ENCODE results near the gene RPA1. TPM values are rescaled to one million over a fixed set of nuclear protein-coding genes. Genes with fewer than 3 reads are reported as not detected.

Gene RPA1
- total and polyA plus RNA-seq, 12 donors: 12.9 to 109 (median 23.3) TPM

DNA sequence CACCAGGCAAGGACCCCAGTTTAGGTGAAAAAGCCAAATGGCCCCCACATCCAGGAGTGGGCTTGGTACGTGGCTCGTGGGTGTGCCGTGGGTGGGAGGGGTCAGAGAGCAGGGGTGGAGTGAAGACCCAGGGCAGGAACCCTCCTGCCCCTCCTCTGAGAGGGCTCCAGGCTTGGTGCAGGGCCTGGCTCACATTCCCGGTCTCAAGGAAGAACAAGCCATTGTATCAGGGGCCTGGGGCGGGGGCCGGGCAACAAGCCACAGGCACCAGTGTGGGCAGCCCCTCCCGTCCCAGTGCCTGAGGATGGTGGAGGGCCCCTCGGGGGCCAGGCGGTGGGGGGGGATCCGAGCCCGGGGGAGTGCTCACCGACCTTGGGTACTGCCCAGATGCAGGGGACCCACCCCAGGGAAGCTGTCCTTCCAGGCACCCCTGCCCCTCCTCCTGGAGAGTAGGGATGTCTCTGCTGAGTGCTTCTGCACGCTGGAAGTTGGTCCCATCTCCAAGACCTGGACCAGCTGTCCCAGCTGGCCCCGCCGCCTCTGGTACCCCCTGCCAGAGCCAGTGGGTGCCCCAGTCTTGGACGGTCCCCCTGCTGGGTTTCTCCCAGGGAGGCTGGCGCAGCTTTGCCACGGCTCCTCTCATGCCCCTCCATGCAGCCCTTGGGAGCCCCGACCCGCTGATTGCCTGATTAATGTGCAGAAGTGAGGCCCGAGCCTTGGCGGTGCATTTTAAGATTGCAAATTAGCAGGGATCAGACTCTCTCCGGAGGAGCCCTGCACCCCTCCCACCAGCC is 111.7 kb downstream of the RPA1 start:
- no peak for DNase-seq
- no peaks in the 10 kb centered on the region for H3K9me3 ChIP-seq (replicated peaks in 1 of 3)
- 74 to 91% (median 79%) methylated on average over 5 to 23 of the region's 23 CpGs for WGBS, 4 donors
- H3K4me3 ChIP-seq: no peak overlapping the region
- H3K36me3 ChIP-seq (replicated peaks in 1 of 2): no peaks in the 10 kb centered on the region
- peaks cover 0 to 5% of the 10 kb centered on the region in 2 donors for H3K4me1 ChIP-seq (replicated peaks in 1 of 2)
- no peaks in the 10 kb centered on the region for H3K27me3 ChIP-seq
- intact Hi-C loops (cut with DNase I): no loop called here
- TF ChIP-seq, protein P1, sequence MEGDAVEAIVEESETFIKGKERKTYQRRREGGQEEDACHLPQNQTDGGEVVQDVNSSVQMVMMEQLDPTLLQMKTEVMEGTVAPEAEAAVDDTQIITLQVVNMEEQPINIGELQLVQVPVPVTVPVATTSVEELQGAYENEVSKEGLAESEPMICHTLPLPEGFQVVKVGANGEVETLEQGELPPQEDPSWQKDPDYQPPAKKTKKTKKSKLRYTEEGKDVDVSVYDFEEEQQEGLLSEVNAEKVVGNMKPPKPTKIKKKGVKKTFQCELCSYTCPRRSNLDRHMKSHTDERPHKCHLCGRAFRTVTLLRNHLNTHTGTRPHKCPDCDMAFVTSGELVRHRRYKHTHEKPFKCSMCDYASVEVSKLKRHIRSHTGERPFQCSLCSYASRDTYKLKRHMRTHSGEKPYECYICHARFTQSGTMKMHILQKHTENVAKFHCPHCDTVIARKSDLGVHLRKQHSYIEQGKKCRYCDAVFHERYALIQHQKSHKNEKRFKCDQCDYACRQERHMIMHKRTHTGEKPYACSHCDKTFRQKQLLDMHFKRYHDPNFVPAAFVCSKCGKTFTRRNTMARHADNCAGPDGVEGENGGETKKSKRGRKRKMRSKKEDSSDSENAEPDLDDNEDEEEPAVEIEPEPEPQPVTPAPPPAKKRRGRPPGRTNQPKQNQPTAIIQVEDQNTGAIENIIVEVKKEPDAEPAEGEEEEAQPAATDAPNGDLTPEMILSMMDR (IDR thresholded peaks at IDR 0.05): no peak
- no peak for TF ChIP-seq POLR2A (IDR thresholded peaks at IDR 0.05)
- no peak overlapping the region for H3K27ac ChIP-seq

DNA sequence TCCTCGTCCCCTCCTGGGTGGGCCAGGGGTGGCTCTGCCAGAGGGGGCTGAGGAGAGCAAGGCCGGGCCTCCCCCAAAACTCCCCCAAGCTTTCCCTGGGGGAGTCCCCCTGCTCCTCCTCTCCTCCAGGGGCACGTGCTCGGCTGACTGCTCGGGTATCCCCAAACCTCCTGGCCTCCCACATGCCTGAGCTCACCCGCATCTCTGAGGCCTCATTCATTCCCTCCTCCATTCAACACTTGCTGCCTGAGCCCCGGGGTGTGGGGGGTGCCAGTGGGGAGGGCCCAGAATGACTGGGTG is 112.2 kb downstream of the RPA1 start:
- no peak overlapping the region for H3K4me3 ChIP-seq
- TF ChIP-seq, protein P1 (IDR thresholded peaks at IDR 0.05): no peak
- no peak for TF ChIP-seq POLR2A (IDR thresholded peaks at IDR 0.05)
- DNase-seq: no peak
- H3K27ac ChIP-seq: no peak overlapping the region
- 71 to 83% (median 81%) methylated on average over 1 to 7 of the region's 7 CpGs for WGBS, 4 donors
- no peaks in the 10 kb centered on the region for H3K9me3 ChIP-seq (replicated peaks in 1 of 3)
- intact Hi-C loops (cut with DNase I): no loop called here
- H3K27me3 ChIP-seq: no peaks in the 10 kb centered on the region
- no peaks in the 10 kb centered on the region for H3K36me3 ChIP-seq (replicated peaks in 1 of 2)
- H3K4me1 ChIP-seq (replicated peaks in 1 of 2): peaks cover 0 to 5% of the 10 kb centered on the region in 2 donors

DNA sequence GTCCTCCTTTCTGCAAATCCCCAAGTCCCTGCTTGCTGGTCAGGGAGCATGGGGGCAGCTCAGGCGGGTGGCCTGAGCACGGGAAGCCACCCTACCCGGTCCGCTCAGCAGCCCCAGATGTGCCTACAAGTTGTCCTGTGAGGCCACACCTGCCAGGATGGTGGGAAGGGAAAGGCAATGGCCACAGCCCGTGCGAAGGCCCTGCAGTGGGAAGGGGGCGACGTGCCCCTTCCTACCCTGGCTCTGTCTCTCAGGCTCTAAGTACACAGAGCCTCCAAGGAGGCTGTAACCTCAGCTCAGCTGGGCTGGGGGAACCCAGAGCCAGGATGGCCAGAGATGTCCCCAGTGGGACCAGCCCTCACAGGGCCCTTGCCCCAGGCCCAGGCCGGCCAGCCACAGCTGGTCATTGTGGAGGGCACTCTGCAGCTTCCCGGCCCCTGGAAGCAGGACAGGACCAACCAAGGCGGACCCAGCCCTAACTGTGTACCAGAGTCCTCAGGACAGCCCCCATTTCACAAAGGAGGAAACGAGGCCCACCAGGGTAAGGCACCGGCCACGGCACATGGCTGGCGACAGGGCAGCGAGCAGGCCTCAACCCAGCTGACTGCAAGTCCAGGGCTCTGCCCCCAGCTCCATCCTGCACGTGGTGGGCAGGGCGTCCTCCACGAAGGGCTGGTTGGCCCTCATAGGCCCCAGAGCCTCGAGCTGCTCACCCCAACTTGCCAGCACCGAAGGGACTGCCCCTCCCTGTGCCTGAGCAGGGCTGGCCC is 113.0 kb downstream of the RPA1 start:
- TF ChIP-seq, protein P1 (IDR thresholded peaks at IDR 0.05): no peak
- Histone ChIP-seq H3K36me3 (replicated peaks in 1 of 2) (no peaks in the 10 kb centered on the region), H3K4me3 (no peak overlapping the region), H3K27ac (no peak overlapping the region), H3K27me3 (no peaks in the 10 kb centered on the region), H3K9me3 (replicated peaks in 1 of 3) (no peaks in the 10 kb centered on the region), H3K4me1 (replicated peaks in 1 of 2) (peaks cover 0 to 5% of the 10 kb centered on the region in 2 donors)
- WGBS, 4 donors: 88 to 94% (median 91%) methylated on average over 3 to 21 of the region's 21 CpGs
- no peak for DNase-seq
- intact Hi-C loops (cut with DNase I): no loop called here

DNA sequence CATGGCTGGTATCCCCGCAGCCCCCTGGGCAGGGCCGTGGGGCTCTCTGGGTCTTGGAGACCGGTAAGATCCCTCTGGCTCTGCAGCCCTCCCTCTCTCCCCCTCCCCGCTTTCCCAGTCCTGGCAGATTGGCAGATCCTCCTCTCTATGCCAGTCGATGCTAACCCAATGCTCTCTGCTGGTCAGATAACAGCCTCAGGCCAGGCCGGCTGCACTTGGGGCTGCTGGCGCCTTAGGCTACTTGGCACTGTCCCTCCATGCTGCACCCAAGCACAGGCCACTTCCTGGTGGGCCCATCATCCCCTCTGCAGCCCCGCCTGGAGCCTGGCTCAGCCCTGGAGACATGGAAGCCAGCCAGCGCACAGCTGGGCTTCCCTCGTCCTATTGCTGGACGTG is 113.6 kb downstream of the RPA1 start:
- H3K27ac ChIP-seq: no peak overlapping the region
- H3K4me3 ChIP-seq: no peak overlapping the region
- intact Hi-C loops (cut with DNase I): no loop called here
- TF ChIP-seq, protein P1 (IDR thresholded peaks at IDR 0.05): no peak
- TF ChIP-seq POLR2A (IDR thresholded peaks at IDR 0.05): no peak
- no peak for DNase-seq
- no peaks in the 10 kb centered on the region for H3K9me3 ChIP-seq (replicated peaks in 1 of 3)
- H3K4me1 ChIP-seq (replicated peaks in 1 of 2): peaks cover 0 to 5% of the 10 kb centered on the region in 2 donors
- WGBS, 4 donors: 74 to 88% (median 80%) methylated on average over 3 to 11 of the region's 11 CpGs
- H3K36me3 ChIP-seq (replicated peaks in 1 of 2): no peaks in the 10 kb centered on the region
- H3K27me3 ChIP-seq: no peaks in the 10 kb centered on the region
